H9 (cell line): ENCODE data around the gene DEFB123. TPM values are rescaled to one million over a fixed set of nuclear protein-coding genes. Genes with fewer than 3 reads are reported as not detected.

Experiments used
- DNase-seq: peaks from one replicate; pipeline ENCODE4 v3.0.0-alpha.2; 2017
- H2AFZ ChIP-seq: one replicate; pipeline ENCODE4 v1.6.1; 2013; ENCODE audit warnings: mild to moderate bottlenecking, low read length, control low read depth, moderate library complexity
- H2AK5ac ChIP-seq: 2 replicates; pipeline ENCODE4 v1.6.1; 2013; ENCODE audit warnings: low read length, control low read depth, mixed read lengths; ENCODE audit not compliant: insufficient read length
- H2BK120ac ChIP-seq: one replicate; pipeline ENCODE4 v1.6.1; 2013; ENCODE audit warnings: low read depth, mild to moderate bottlenecking, low read length, control low read depth, inconsistent platforms; ENCODE audit not compliant: poor library complexity, severe bottlenecking
- H2BK12ac ChIP-seq: 2 replicates; pipeline ENCODE4 v1.6.1; 2013; ENCODE audit warnings: low read length, control low read depth, mixed read lengths, low read depth; ENCODE audit not compliant: insufficient read length
- H2BK15ac ChIP-seq: 2 replicates; pipeline ENCODE4 v1.6.1; 2013; ENCODE audit warnings: low read depth, low read length, control low read depth
- H2BK20ac ChIP-seq: one replicate; pipeline ENCODE4 v1.6.1; 2013; ENCODE audit warnings: low read depth, mild to moderate bottlenecking, low read length, control low read depth, inconsistent platforms; ENCODE audit not compliant: poor library complexity, severe bottlenecking
- H2BK5ac ChIP-seq: 2 replicates; pipeline ENCODE4 v1.6.1; 2013; ENCODE audit warnings: low read length, control low read depth, mixed read lengths; ENCODE audit not compliant: insufficient read length
- H3K14ac ChIP-seq: 2 replicates; pipeline ENCODE4 v1.6.1; 2013; ENCODE audit warnings: low read length, control low read depth; ENCODE audit not compliant: insufficient read depth
- H3K18ac ChIP-seq: 2 replicates; pipeline ENCODE4 v1.6.1; 2013; ENCODE audit warnings: low read depth, mild to moderate bottlenecking, mixed read lengths, low read length, control low read depth; ENCODE audit not compliant: insufficient read length
- H3K23ac ChIP-seq: 2 replicates; pipeline ENCODE4 v1.6.1; 2013; ENCODE audit warnings: low read length, control low read depth, mixed read lengths, low read depth; ENCODE audit not compliant: insufficient read length
- H3K23me2 ChIP-seq: 2 replicates; pipeline ENCODE4 v1.6.1; 2013; ENCODE audit warnings: low read depth, mild to moderate bottlenecking, mixed read lengths, low read length, control low read depth; ENCODE audit not compliant: insufficient read length, poor library complexity, severe bottlenecking
- H3K27ac ChIP-seq: 2 replicates; pipeline ENCODE4 v1.5.1; 2013; ENCODE audit warnings: low read length, control low read depth, mixed read lengths, low read depth; ENCODE audit not compliant: insufficient read length
- H3K27me3 ChIP-seq: 2 replicates; pipeline ENCODE4 v1.6.1; 2013; ENCODE audit warnings: low read length, control low read depth, inconsistent platforms; ENCODE audit not compliant: insufficient read depth
- H3K4ac ChIP-seq: 2 replicates; pipeline ENCODE4 v1.6.1; 2013; ENCODE audit warnings: low read depth, mild to moderate bottlenecking, control low read depth, inconsistent platforms, low read length, moderate library complexity
- H3K4me1 ChIP-seq: 2 replicates; pipeline ENCODE4 v1.6.1; 2013; ENCODE audit warnings: low read length, control low read depth, inconsistent platforms; ENCODE audit not compliant: insufficient read depth
- H3K4me2 ChIP-seq: 2 replicates; pipeline ENCODE4 v1.6.1; 2013; ENCODE audit warnings: low read length, control low read depth, mixed read lengths; ENCODE audit not compliant: insufficient read length, insufficient read depth
- H3K56ac ChIP-seq: 2 replicates; pipeline ENCODE4 v1.6.1; 2013; ENCODE audit warnings: low read depth, mild to moderate bottlenecking, mixed read lengths, low read length, control low read depth; ENCODE audit not compliant: insufficient read length
- H3K79me1 ChIP-seq: 2 replicates; pipeline ENCODE4 v1.6.1; 2013; ENCODE audit warnings: low read depth, mild to moderate bottlenecking, moderate library complexity, low read length, control low read depth, inconsistent platforms; ENCODE audit not compliant: insufficient read depth, poor library complexity, severe bottlenecking
- H3K79me2 ChIP-seq: 2 replicates; pipeline ENCODE4 v1.6.1; 2013; ENCODE audit warnings: low read length, control low read depth, inconsistent platforms; ENCODE audit not compliant: insufficient read depth
- H3K9ac ChIP-seq: 2 replicates; pipeline ENCODE4 v1.6.1; 2013; ENCODE audit warnings: low read length, control low read depth, mixed read lengths; ENCODE audit not compliant: insufficient read length; ENCODE audit errors: extremely low read depth
- H3K9me3 ChIP-seq: one replicate; pipeline ENCODE4 v1.6.1; 2013; ENCODE audit warnings: low read depth, low read length, inconsistent platforms; ENCODE audit not compliant: control insufficient read depth
- H3T11ph ChIP-seq: one replicate; pipeline ENCODE4 v1.6.1; 2013; ENCODE audit warnings: mild to moderate bottlenecking, low read length, control low read depth, inconsistent platforms
- H4K20me1 ChIP-seq: one replicate; pipeline ENCODE4 v1.6.1; 2013; ENCODE audit not compliant: control insufficient read depth, insufficient read length, insufficient read depth
- H4K5ac ChIP-seq: 2 replicates; pipeline ENCODE4 v1.6.1; 2013; ENCODE audit warnings: low read depth, mild to moderate bottlenecking, mixed read lengths, low read length, control low read depth; ENCODE audit not compliant: insufficient read length
- H4K8ac ChIP-seq: replicated peaks from 2 replicates; pipeline ENCODE4 v1.6.1; 2013; ENCODE audit warnings: low read length, control low read depth, mixed read lengths, low read depth; ENCODE audit not compliant: insufficient read length
- H4K91ac ChIP-seq: 2 replicates; pipeline ENCODE4 v1.6.1; 2013; ENCODE audit warnings: low read depth, mild to moderate bottlenecking, moderate library complexity, mixed read lengths, low read length, control low read depth; ENCODE audit not compliant: insufficient read length
- H3K27ac Mint-ChIP-seq, 3 experiments: 2 replicates in 2 of 3; 3 replicates in 1 of 3; pipeline ENCODE4 v1.8.0; 2020 to 2021; ENCODE audit warnings: mixed read lengths in 3 of 3, mild to moderate bottlenecking in 1 of 3, moderate library complexity in 1 of 3
- H3K27me3 Mint-ChIP-seq: 2 replicates; pipeline ENCODE4 v1.8.0; 2021; ENCODE audit warnings: low read depth, mild to moderate bottlenecking, moderate library complexity, mixed read lengths
- H3K36me3 Mint-ChIP-seq, 3 experiments: 2 replicates in 2 of 3; 3 replicates in 1 of 3; pipeline ENCODE4 v1.8.0; 2020 to 2021; ENCODE audit warnings: low read depth in 3 of 3, mixed read lengths in 3 of 3; ENCODE audit not compliant: insufficient read depth in 1 of 3
- H3K4me1 Mint-ChIP-seq, 2 experiments: 2 replicates each; pipeline ENCODE4 v1.8.0; 2020; ENCODE audit warnings: mixed read lengths in 2 of 2
- H3K4me3 Mint-ChIP-seq, 2 experiments: 2 replicates in 1 of 2; 3 replicates in 1 of 2; pipeline ENCODE4 v1.8.0; 2020 to 2021; ENCODE audit warnings: mild to moderate bottlenecking in 2 of 2, mixed read lengths in 2 of 2, moderate library complexity in 1 of 2
- H3K9me3 Mint-ChIP-seq, 2 experiments: 2 replicates in 1 of 2; 3 replicates in 1 of 2; pipeline ENCODE4 v1.8.0; 2020; ENCODE audit warnings: mild to moderate bottlenecking in 2 of 2, mixed read lengths in 2 of 2, moderate library complexity in 1 of 2
- WGBS: extraction: QIAGEN DNeasy Blood & Tissue Kit; methylation state at CpG from one replicate; pipeline ENCODE4 v1.1.7; 2013; ENCODE audit warnings: missing lambda C conversion rate, low lambda C conversion rate, mixed read lengths; ENCODE audit not compliant: insufficient read length; ENCODE audit errors: extremely low coverage; 5-methylcytosine and 5-hydroxymethylcytosine counted together
- total RNA-seq: library from RNA; stranded (reverse); gene quantifications from 2 replicates; pipeline ENCODE4 v1.2.1, GENCODE V29; 2021
- TF ChIP-seq, protein P1 (sequence below): fragments of 200-600 bp; sonication (generic); conservative IDR thresholded peaks from 3 replicates; pipeline ENCODE4 v1.8.0; 2021; ENCODE audit warnings: antibody characterized with exemption, mild to moderate bottlenecking

Gene DEFB123
- total RNA-seq, 1 experiment from 2014 or later: not detected

DNA sequence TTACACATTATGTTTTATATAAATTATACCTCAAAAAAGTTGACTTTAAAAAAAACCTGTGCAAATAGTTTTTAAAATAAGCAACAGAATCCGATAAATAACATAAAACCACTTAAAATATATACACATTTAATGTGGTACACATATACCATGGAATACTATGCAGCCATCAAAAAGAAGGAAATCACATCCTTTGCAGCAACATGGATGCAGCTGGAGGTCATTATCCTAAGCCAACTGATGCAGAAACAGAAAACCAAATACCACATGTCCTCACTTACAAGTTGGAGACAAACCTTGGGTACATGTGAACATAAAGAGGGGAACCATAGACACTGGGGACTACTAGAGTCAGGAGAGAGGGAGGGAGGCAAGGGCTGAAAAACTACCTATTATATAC, 30.4 kb upstream of the DEFB123 start:
- H3K27me3 ChIP-seq: no peaks in the 10 kb centered on the region
- no peak overlapping the region for H3K14ac ChIP-seq
- no peak overlapping the region for H3K18ac ChIP-seq
- H3K79me1 ChIP-seq: no peaks in the 10 kb centered on the region
- H3K4me2 ChIP-seq: no peak overlapping the region
- H2AFZ ChIP-seq: no peak overlapping the region
- H2BK15ac ChIP-seq: no peak overlapping the region
- TF ChIP-seq, protein P1, sequence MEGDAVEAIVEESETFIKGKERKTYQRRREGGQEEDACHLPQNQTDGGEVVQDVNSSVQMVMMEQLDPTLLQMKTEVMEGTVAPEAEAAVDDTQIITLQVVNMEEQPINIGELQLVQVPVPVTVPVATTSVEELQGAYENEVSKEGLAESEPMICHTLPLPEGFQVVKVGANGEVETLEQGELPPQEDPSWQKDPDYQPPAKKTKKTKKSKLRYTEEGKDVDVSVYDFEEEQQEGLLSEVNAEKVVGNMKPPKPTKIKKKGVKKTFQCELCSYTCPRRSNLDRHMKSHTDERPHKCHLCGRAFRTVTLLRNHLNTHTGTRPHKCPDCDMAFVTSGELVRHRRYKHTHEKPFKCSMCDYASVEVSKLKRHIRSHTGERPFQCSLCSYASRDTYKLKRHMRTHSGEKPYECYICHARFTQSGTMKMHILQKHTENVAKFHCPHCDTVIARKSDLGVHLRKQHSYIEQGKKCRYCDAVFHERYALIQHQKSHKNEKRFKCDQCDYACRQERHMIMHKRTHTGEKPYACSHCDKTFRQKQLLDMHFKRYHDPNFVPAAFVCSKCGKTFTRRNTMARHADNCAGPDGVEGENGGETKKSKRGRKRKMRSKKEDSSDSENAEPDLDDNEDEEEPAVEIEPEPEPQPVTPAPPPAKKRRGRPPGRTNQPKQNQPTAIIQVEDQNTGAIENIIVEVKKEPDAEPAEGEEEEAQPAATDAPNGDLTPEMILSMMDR: no peak
- H3K79me2 ChIP-seq: no peaks in the 10 kb centered on the region
- H3K9ac ChIP-seq: no peak overlapping the region
- no peak overlapping the region for H3K27ac Mint-ChIP-seq
- H2AK5ac ChIP-seq: no peak overlapping the region
- H3K36me3 Mint-ChIP-seq: peaks cover 0 to 49% (median 19%) of the 10 kb centered on the region in 3 experiments; a peak in 5 of 7 replicates
- no peak overlapping the region for H4K91ac ChIP-seq
- H3K9me3 ChIP-seq: peaks cover 99% of the 10 kb centered on the region
- no peaks in the 10 kb centered on the region for H3K4me1 Mint-ChIP-seq
- peaks cover 77 to 81% of the 10 kb centered on the region in 2 experiments for H3K9me3 Mint-ChIP-seq
- no peaks in the 10 kb centered on the region for H3K23me2 ChIP-seq
- H4K20me1 ChIP-seq: no peaks in the 10 kb centered on the region
- H2BK120ac ChIP-seq: no peak overlapping the region
- H3K4me3 Mint-ChIP-seq: no peak overlapping the region
- H4K5ac ChIP-seq: no peak overlapping the region
- no peak overlapping the region for H3K56ac ChIP-seq
- peaks cover 5% of the 10 kb centered on the region for H3K27me3 Mint-ChIP-seq
- no peak overlapping the region for H3K23ac ChIP-seq
- DNase-seq: no peak
- no peaks in the 10 kb centered on the region for H3K4me1 ChIP-seq
- no peak overlapping the region for H2BK12ac ChIP-seq
- no peak overlapping the region for H2BK5ac ChIP-seq
- H3T11ph ChIP-seq: no peak overlapping the region
- no peak overlapping the region for H2BK20ac ChIP-seq
- WGBS: no CpG with 5 or more reads among the region's 1 CpG
- H4K8ac ChIP-seq: no peak overlapping the region
- no peak overlapping the region for H3K4ac ChIP-seq
- H3K27ac ChIP-seq: no peak overlapping the region
